ENCODE measurements around the gene FUT1. TPM values are rescaled to one million over a fixed set of nuclear protein-coding genes. Genes with fewer than 3 reads are reported as not detected.
"Not testable (repeated sequence)": the region's sequence is repeated elsewhere in the genome, so short reads cannot be mapped to it uniquely, and the experiment has no call there.

FUT1 gene
- total RNA-seq, 1 donor from 2014 or later = 1.8 TPM

DNA sequence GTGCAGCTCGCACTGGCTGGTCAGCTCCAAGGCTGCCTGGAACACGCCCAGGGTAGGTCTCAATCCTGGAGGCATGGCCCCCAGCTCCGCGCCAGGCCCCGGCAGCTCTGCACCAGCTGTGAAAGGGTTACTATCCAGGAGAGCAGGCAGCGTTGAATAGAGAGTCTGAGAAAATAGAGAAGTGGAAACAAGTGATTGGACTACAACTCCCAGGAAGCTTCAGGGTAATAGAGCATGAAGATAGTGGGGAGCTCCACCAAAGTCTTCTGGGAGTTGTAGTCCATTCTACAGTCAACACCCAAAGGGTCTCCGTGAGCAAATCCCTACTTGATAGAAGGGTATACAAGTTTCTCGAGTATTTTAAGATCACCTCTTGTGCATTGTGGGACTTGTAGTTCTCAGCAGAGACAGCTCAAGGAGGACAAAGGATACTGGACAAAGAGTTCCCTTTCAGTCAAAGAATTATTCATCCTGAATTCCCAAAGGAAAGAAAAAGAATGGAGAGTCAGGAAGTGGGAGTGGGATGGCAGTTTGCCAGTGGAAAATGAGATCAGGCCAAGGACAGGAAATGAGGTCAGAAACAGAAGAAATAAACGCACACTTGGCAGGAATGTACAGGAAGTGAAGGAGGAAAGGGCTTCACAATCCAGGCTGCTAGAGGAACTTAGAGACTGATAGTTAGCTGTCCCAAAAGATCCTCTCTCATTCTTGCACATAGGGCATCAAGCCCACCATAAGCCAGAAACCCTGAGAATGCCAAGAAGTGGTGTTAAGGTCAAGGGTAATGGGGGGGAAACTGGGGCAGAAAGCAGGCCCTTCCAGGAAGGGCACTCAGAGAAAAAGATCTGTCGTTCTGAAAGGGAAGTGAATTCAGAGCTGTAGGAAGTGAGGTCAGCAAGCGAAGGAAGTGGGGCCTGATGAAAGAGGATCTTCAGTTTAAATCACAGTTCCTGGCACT is 27.4 kb downstream of the FUT1 start:
- intact Hi-C loops (cut with DNase I) = no loop called here
- peak; percentile 9 for ATAC-seq (ENCODE audit: poor library complexity)
- DNase-seq = no peak

- intact Hi-C loops (cut with DNase I) = no loop called here
These were observed 30.2 kb downstream of the FUT1 start for GRCh38 chr19:48722196-48722708.

DNA sequence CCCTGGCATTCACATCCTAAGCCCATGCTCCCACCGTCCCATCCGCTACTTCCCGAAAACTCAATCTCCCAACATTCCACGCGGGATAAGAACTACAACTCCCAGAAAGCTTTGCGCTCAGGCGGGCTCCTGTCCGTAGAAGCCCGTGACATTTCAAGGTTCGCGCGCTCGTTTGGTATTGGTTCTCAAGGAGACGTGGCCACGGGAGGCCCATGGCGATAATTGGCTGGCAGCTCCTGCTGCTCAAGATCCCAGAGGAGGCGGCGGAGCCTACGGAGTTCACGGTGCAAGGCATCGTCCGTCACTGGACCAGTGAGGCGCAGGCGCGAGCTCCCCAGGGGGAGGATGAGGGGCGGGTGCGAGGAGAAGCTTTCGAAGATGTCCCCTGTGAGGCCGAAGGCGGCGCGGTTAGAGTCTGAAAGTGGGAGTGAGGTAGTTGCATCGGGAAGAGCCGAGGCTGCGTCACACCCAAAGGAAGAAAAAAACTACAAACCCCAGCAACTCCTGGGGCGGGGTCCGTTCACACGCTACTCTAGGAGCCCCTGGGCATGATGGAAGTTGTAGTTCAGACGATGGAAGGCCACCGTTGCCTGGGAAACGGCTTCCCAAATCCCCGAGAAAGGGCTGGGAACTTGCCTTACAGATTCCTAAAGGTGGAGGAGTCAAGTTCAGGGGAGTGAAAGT is 31.7 kb downstream of the FUT1 start:
- intact Hi-C loops (cut with DNase I) = no loop called here
- ATAC-seq (ENCODE audit: poor library complexity) (peak; percentile 89), DNase-seq (peak; percentile 99)

More at GRCh38 chr19:48722196-48722708, 30.2 kb downstream of the FUT1 start:
- no peak for DNase-seq
- no peak for ATAC-seq (ENCODE audit: poor library complexity)

DNA sequence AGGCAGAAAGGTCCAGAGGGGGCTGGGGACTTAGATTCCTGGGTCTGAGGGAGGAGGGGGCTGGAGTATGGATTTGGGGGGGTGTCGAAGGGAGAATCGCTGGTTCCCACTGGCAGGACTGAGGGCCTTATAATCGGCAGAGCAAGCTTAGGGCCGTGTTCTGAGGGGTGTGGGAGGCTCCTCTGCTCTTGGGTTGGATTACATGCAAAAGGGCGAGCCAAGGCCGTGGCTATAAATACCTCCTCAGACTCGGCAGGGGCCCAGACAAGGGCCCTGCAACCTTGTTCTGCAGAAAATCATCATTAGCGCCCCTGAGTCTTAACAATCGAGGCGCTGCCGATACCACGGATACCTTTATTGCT is 32.2 kb downstream of the FUT1 start:
- DNase-seq (peak; percentile 62), ATAC-seq (ENCODE audit: poor library complexity) (peak; percentile 39)
- intact Hi-C loops (cut with DNase I) = no loop called here

GRCh38 chr19:48719263-48720171 is 32.9 kb downstream of the FUT1 start, which contains the start of gene MAMSTR:
MAMSTR (minus strand) TSS chr19:48719725; CDS start chr19:48719031, 694 bp downstream.
- no peak for ATAC-seq (ENCODE audit: poor library complexity)
- intact Hi-C loops (cut with DNase I) = no loop called here
- DNase-seq = no peak

GRCh38 chr19:48718711-48719231 is 33.7 kb downstream of the FUT1 start:
- intact Hi-C loops (cut with DNase I) = no loop called here
- no peak for ATAC-seq (ENCODE audit: poor library complexity)
- no peak for DNase-seq

GRCh38 chr19:48718106-48718505 is 34.3 kb downstream of the FUT1 start:
- intact Hi-C loops (cut with DNase I); ATAC-seq (ENCODE audit: poor library complexity); DNase-seq: not testable (repeated sequence)

- DNase-seq = peak; percentile 78
- intact Hi-C loops (cut with DNase I) = no loop called here
- peak; percentile 0 for ATAC-seq (ENCODE audit: poor library complexity)
These were observed 35.7 kb downstream of the FUT1 start for GRCh38 chr19:48716562-48717291.

- DNase-seq = no peak
- intact Hi-C loops (cut with DNase I) = no loop called here
- no peak for ATAC-seq (ENCODE audit: poor library complexity)
These were observed 36.7 kb downstream of the FUT1 start for GRCh38 chr19:48715681-48716171.

- intact Hi-C loops (cut with DNase I) = no loop called here
- DNase-seq (no peak), ATAC-seq (ENCODE audit: poor library complexity) (no peak)
These were observed 37.4 kb downstream of the FUT1 start for GRCh38 chr19:48714759-48715675.

DNA sequence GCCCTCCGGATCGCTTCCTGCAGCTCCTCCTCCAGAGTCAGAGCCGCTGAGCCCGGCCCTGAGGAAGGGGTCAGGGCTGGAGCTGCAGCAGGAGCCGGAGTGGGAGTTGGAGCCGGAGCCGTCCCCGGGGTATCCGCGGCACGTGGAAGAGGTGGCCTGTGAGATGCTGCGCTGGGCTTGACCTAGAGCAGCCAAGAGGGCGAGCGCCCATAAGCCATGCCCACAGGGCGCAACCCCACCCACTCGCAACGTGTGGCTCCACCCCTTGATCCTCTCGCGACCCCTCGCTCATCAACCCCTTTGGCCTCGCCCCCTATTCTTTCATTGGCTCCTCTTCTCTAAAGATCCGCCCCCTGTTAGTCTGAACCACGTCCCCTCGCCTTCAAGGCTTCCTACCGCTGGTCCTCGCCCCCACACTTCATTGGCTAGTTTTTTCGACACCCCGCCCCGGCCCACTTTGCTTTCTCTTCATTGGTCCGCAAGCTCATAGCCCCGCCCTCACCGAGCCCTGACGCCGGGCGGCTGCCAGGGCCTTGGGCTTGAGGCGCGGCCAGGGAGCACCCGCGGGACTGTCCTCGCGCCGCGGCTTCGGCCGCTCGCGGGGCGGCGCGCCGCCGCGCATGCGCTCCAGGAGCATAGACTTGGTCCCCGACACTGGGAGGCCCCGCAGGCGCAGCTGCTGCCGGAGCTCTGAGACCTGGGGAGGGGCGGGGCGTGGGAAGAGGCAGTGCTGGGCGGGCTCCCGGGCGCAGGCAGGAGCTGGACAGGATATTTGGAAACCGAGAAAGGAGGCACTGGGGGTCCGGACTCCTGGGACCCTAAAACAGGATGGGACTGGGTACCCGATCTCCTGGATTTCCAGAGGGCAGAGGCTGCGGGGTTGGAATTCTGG is 38.3 kb downstream of the FUT1 start:
- ATAC-seq (ENCODE audit: poor library complexity) = peak; percentile 92
- peak; percentile 99 for DNase-seq
- intact Hi-C loops (cut with DNase I) = no loop called here

DNA sequence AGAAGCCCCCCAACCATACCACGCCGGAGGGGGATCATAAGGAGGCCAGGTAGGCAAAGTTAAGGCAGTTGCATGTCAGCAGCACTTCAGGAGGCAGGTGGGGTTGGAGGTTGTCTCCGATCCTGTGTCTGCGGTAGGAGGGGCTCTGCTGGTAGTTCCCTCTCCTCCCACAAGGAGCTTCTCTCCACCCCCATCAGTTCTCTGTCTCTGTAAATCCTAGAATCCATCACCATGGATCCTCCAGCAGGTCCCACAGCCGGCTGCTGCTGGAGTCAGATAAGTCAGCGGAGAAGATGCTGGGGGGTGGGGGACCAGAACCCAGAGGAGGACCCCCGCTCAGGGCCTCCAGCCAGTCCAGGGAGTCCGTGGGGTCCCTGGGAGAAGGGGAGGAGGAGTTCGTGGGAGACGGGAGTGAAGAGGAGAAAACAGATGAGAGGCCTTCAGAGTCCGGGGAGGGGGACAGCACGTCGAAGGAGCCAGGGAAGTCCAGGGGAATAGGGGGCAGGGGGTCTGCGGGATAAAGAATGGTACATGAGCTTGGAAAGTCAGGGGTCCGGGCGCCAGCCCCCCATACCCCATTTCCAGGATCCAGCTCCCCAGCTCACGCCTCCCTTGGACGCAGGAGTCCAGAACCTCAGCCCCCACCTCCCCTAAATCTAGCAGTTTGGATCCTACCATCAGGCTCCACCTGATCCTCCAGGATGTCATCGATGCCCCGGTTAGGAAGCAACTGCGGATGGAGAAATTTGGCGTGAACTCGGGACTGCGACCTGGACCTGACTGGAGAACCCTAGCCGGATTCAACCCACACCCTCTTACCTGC is 39.2 kb downstream of the FUT1 start:
- ATAC-seq (ENCODE audit: poor library complexity) (no peak), DNase-seq (no peak)
- intact Hi-C loops (cut with DNase I) = no loop called here

- DNase-seq (no peak), ATAC-seq (ENCODE audit: poor library complexity) (no peak)
- intact Hi-C loops (cut with DNase I) = no loop called here
These were observed 41.3 kb downstream of the FUT1 start for GRCh38 chr19:48711106-48711662.

GRCh38 chr19:48708471-48708870 is 44.0 kb downstream of the FUT1 start:
- ATAC-seq (ENCODE audit: poor library complexity) (no peak), DNase-seq (no peak)
- intact Hi-C loops (cut with DNase I) = no loop called here

GRCh38 chr19:48705431-48705830 is 47.0 kb downstream of the FUT1 start:
- intact Hi-C loops (cut with DNase I) = no loop called here
- DNase-seq (no peak), ATAC-seq (ENCODE audit: poor library complexity) (no peak)
